Measurements from ENCODE around the gene RNF4.
"Not testable (repeated sequence)": the region's sequence is repeated elsewhere in the genome, so short reads cannot be mapped to it uniquely, and the experiment has no call there.

The RNF4 gene, protein sequence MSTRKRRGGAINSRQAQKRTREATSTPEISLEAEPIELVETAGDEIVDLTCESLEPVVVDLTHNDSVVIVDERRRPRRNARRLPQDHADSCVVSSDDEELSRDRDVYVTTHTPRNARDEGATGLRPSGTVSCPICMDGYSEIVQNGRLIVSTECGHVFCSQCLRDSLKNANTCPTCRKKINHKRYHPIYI

GRCh38 chr4:2468456-2469191 is at the start of gene RNF4:
RNF4 (plus strand) TSS chr4:2469106; CDS start chr4:2490494, 21,388 bp downstream.
- peak; percentile 96 for DNase-seq

DNA sequence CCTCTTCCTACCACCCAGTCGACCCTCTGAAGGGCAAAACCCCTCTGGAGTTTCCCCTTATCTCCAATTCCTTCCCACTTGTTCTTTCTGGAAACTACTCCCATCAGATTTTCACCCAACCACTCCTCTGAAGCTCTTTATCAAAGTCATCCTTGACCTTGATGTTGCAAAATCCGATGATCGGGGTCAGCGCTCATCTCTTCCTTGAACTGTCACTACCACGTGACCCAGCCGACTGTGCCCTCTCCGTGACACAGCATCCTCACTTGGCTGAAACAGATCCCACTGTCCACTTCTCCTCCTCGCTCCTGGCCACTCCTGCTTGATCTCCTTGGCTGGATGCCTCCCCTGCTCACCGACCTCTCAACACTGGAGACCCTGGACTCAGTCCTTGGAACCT is 49.1 kb upstream of the RNF4 start:
- DNase-seq: no peak

DNA sequence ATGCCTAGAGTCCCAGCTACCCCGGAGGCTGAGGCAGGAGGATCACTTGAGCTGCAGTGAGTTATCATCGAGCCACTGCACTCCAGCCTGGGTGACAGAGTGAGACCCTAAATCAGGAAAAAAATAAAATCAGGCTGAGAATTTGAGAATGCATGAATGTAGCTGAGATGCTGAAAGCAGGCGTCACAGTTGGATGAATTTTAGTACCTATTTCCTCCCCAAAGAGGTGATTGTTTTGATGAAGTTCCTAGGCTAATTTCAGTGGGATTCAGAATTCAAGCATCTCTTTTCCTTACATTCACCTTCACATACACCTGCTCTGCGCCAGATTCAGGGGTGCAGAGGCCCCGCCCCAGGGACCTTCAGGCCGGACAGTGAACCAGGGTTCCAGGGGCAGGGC is 47.0 kb upstream of the RNF4 start:
- DNase-seq: no peak

- DNase-seq: no peak
These were observed 45.8 kb upstream of the RNF4 start for GRCh38 chr4:2423066-2423465.

DNA sequence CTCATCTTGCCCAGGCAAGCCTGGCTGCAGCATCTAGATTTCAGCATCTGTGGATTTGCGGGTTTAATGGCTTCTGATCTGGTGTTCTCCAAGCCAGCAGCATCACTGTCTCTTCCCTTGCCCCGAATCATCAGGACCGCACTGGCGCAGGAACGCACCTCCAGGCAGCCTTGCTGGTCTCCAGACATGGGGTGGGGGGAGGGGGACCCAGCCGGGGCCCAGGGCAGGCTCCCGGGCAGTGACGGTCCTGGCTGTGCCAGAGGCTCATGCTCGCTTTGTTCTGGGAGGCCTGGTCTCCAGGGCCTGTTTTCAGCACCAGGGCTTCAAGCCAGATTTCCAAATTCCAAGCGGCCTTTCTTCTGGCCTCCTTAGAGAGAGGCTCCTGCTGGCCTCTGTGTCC is 45.2 kb upstream of the RNF4 start:
- DNase-seq: no peak

- DNase-seq: no peak
These were observed 44.3 kb upstream of the RNF4 start for GRCh38 chr4:2424581-2424980.

- no peak for DNase-seq
These were observed 43.4 kb upstream of the RNF4 start for GRCh38 chr4:2425386-2426068.

DNA sequence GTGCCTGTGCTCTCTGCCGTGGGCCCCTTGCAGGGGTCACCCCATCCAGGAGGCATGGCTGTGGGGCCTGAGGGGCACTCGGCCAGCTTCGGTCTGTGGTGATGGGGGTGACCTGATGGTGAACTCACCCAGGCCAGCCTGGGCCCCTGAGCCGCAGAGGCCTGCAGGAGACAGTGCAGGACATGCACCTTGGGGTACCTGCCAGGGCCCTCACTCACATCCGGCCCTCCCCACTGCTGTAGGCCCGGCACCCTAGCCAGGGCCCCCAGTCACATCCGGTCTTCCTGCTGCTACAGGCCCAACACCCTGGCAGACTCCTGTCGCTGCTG is 42.9 kb upstream of the RNF4 start:
- DNase-seq: no peak

DNA sequence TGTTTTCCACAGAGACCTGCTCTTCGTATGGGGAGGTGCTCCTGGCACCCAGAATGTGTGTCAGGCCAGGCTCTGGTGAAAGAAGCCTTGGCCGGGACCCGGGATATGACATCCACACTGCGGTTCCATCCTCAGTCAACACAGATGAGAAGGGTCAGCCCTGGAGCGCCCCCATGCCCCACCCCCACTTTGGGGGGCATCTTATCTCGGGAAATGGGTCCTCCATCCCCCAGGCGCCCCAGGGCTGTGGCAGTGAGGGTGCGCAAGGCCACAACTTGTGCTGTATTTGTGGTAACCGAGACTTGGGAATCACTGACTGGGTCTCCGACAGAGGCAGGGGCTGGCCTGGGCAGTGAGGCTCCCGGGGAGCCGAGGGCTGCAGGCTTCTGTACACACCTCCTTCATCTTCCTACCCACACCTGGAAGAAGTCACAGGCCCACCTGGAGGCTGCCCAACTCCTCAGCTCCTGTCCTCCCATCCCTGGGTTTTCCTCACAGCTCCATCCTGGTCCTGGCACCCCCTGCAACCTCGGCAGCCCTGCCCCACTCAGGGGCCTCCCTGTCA is 42.1 kb upstream of the RNF4 start:
- DNase-seq: no peak

DNA sequence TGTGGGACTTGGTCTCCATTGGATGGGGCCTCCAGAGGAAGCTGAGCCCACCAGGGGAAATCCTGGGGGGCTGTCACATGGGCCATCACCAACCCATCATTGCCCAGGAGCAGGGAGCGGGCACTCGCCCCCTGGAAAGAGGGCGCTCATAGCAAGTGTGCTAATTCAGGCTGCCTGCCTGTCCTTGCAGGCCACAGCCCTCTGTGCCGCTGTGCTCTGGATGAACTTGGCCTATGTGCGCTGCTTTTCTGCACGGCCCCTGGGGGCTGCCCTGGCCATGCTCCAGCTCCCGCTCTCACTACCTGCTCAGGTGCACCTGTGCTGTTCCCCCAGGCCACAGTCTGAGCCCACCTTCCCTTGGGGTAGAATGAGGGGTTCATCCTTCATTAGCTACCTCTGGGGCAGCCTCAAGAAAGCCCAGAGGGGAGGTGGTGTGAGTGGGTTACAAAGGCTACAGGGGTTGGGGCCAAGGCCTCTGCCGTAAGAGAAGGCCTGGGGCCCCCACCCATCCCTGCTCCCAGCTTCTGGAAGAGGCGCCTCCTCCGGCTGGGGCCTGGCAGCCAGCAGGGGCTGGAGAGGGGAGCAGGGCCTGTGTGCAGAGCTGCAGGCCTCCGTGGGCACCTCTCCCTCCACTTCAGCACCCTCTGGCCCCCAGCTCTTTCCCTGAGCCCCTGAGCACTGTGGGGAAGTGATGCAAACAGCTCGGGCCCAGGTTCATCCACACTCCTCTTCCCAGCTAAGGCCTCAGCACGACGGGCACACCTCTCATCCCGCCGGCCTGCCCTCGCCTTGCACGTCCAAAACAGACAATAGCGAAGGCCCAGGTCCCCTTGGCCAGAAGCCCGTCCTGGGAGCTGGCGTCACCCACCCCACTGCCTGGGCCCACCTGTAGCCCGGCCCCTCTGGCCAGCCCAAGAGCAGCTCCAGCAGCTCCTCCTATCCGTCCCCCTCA is 41.2 kb upstream of the RNF4 start:
- DNase-seq: no peak

- no peak for DNase-seq
These were observed 40.3 kb upstream of the RNF4 start for GRCh38 chr4:2428496-2429213.

- DNase-seq: not testable (repeated sequence)
These were observed 38.8 kb upstream of the RNF4 start for GRCh38 chr4:2429945-2430757.

DNA sequence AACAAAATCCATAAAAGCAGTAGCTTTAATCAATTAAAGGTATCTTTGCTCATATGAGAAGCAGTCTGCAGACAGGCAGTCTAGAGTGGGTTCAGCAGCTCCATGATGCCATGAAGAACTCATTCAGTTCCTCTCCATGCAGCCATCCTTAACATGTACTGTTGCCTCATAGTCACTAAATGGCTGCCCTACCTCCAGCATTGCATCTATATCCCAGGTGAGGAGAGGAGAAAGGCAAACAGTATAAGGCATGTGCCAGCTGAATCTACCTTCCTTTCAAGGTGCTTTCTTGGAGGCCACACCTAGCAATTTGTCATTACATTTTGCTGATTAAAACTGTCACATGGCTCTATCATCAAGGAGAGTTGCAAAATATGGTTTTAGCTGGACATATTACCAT is 36.9 kb upstream of the RNF4 start:
- no peak for DNase-seq

GRCh38 chr4:2432991-2433530 is 35.8 kb upstream of the RNF4 start:
- no peak for DNase-seq

DNA sequence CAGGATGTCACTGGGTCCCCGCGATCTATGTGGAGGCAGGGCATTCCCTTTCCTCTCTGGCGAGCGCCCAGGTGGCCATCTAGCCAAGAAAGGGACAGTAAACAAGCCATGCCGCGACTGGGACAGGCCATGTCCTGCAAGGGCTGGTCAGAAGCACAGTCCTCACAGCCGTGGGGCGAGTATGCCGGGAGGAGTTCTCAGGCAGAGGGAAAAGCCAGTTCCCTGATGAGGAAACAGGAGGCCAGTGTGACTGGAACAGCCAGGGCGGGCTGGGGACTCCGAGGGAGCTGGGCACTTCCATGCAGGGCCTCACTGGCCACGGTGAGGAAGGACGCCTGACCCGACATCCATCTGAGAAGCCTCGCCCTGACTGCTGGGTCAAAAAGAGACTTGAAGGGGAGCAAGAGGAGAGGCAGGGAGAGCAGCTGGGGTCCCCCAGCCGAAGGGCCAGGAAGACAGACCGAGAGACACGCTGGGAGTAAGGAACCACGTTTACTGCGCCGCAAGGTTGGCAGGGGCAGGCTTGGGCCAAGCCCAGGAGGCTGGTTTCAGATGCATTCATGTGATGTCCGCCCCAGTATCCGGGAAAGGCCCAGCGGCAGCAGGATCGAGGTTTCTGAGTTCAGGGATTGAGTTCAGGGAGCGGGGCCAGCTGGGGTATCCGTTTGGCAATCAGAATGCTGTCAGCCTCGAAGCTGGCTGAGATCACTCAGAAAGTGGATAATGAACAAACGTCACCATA is 35.1 kb upstream of the RNF4 start:
- no peak for DNase-seq

GRCh38 chr4:2434420-2434819 is 34.5 kb upstream of the RNF4 start:
- no peak for DNase-seq

GRCh38 chr4:2436301-2436700 is 32.6 kb upstream of the RNF4 start:
- no peak for DNase-seq

DNA sequence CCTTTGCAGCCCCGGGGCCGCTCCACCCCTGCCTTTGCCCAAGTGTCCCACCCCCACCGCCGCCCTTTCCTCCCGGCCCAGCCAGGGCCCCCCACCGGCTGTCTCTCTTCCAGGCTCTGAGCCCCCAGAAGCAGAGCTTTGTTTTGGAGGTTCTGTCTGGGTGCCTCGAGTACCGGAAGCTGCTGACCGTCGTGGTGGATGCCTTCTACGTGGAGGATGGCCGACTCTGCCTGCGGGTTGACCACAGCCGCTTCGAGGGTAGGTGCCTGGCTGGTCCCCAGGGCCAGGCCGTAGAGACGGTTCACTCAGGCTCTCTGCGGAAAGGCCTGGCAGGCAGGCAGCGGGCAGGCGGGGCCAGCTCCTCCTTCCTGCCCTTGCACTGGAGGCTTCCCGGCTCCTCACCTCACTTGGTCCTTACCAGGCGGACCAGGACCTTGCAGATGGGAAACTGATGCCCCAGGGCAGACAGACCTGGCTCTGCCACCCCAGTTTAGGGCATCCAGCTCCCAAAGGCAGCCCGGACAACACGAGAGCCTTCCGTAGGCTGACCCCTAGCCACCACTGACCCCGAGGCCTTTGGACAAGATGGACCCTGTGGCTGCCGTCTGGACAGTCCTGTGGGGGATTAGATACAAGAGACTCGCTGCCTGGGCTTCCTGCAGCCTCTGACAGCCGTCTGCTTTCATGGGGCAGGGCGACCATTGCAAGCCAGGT is 32.0 kb upstream of the RNF4 start:
- no peak for DNase-seq

DNA sequence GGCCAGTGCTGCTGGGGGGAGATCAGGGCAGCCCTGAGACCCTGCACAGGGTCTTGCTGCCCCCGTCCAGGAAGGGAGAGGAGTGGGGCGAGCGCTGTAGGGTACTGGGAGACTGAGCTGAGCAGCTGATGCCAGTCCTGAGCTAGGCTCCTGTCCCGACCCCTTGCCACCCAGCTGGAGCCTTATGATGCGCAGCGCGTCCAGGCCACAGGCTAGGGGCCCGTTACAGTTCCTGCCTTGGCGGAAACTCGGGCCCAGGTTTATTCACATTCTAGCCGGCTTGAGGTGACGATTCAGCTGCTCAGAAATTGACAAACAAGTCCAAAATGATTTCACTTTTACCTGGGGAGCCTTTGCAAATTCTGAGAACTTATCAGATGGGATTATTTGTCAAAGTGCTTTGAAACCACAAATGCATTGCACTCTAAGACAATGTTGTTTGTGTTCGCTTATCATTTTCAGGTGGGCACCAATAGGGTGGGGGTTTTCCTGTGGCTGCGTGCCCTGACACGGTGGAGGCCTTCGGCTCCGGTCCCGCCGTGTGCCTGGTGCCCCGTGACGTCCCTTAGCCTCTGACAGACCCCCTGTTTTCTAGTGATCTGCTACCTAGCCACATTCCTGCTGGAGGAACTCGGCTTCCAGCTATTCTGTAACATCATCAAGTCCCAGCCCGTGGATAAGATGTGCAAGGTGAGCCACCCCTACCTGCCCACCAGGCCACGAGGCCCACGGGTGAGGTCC is 31.3 kb upstream of the RNF4 start:
- no peak for DNase-seq
